NOMO-1 (cell line): ENCODE data around the gene CNNM3.
"Not testable (repeated sequence)": the region's sequence is repeated elsewhere in the genome, so short reads cannot be mapped to it uniquely, and the experiment has no call there.

Source experiments
- DNase-seq, 2 experiments: peaks; one replicate each; lab custom pipeline; 2025; ENCODE audit not compliant: unreplicated experiment in 2 of 2; lab: John Stamatoyannopoulos, UW

The CNNM3 gene

GRCh38 chr2:96816127-96816835 is at the start of gene CNNM3:
CNNM3 (plus strand) TSS chr2:96816268; CDS start chr2:96816278, 10 bp downstream.
- peak; percentile 85 to 96 for DNase-seq

- DNase-seq, result no peak
Observed at GRCh38 chr2:96767135-96767871, 48.8 kb upstream of the CNNM3 start.

GRCh38 chr2:96768083-96768561 is 47.9 kb upstream of the CNNM3 start:
- DNase-seq, result no peak

- DNase-seq, result no peak
Observed at GRCh38 chr2:96769814-96770213, 46.3 kb upstream of the CNNM3 start.

GRCh38 chr2:96770442-96771202 is 45.4 kb upstream of the CNNM3 start:
- DNase-seq, result no peak

GRCh38 chr2:96771796-96772618 is 44.1 kb upstream of the CNNM3 start:
- DNase-seq, result no peak

DNA sequence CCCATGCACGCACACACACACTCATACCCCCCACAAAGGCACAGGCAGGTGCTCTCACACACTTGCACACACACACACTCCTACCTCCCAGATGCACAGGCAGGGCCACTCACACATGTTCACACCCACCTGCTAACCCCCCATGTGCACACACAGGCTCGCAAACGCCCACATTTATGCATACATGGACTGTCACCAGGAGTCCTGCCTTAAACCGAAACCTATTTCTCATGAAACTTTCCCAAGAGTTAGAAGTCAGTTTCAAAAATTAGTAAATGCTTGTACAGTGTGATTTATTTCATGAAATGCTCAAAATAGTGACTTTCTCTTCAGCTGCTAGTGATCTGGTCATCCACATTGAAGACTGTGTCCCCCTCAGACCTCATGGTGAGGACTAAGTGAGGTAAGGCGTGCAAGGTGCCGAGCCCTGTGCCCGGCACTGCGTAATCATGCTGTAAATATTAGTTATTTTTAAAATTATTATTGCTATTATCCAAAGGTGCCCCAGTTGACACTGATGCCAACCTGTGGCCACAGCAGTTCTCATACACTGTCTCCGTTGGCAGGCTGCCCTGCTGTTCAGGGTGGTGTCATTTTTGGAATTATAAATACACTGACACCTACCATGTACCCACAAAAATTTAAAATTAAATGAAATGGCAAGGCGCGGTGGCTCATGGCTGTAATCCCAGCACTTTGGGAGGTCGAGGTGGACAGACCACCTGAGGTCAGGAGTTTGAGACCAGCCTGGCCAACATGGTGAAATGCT is 43.0 kb upstream of the CNNM3 start:
- no peak for DNase-seq

- DNase-seq, result peak in 1 of 2 experiments; percentile 40
Observed at GRCh38 chr2:96773922-96774321, 42.1 kb upstream of the CNNM3 start.

GRCh38 chr2:96775160-96775559 is 40.9 kb upstream of the CNNM3 start:
- no peak for DNase-seq

GRCh38 chr2:96783388-96783787 is 32.7 kb upstream of the CNNM3 start:
- DNase-seq, result no peak

GRCh38 chr2:96787411-96787810 is 28.7 kb upstream of the CNNM3 start:
- no peak for DNase-seq

GRCh38 chr2:96788442-96789244 is 27.4 kb upstream of the CNNM3 start:
- no peak for DNase-seq

- DNase-seq, result no peak
Observed at GRCh38 chr2:96789245-96789617, 26.8 kb upstream of the CNNM3 start.

- no peak for DNase-seq
Observed at GRCh38 chr2:96792772-96793749, 23.0 kb upstream of the CNNM3 start.

GRCh38 chr2:96795076-96795475 is 21.0 kb upstream of the CNNM3 start:
- no peak for DNase-seq

- DNase-seq, result not testable (repeated sequence)
Observed at GRCh38 chr2:96796497-96796896, 19.6 kb upstream of the CNNM3 start.

DNA sequence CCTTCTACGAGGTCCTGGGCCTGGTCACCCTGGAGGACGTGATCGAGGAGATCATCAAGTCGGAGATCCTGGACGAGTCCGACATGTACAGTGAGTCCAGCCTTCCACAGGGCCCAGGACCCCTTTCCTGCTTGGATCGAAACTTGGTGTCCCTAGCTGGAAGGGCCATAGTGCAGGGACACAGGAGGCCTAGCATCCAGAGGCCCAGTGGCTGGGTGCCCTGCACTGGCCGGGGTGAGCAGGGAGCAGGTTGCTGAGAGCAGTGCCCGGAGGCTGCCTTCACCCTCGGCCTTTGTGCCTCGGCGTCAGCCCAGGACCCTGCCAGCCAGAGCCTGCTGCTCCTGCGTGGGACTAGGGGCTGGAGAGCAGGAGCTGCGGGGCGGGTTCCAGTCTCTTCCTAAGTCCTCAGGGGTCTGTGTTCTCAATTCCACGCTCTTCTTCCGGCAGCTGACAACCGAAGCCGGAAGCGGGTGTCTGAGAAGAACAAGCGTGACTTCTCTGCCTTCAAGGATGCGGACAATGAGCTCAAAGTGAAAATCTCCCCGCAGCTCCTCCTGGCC is 18.9 kb upstream of the CNNM3 start:
- DNase-seq, result no peak
